Measurements from ENCODE around the gene TRAM2.

GRCh38 chr6:52557389-52558265, 19.2 kb downstream of the TRAM2 start:
- TF ChIP-seq CTCF (IDR thresholded peaks at IDR 0.05 in 2 of 3, conservative IDR thresholded peaks at IDR 0.05 in 1 of 3; ENCODE audit: control insufficient read depth in 2 of 3, extremely low read depth in 1 of 3, insufficient read depth in 1 of 3, low read depth in 3 of 3, low read length in 3 of 3) (no peak), ESRRA (IDR thresholded peaks at IDR 0.05; ENCODE audit: low read length) (no peak), CEBPB (IDR thresholded peaks at IDR 0.05; ENCODE audit: borderline replicate concordance in 1 of 2, low read depth in 2 of 2, low read length in 2 of 2) (no peak), SMARCA5 (IDR thresholded peaks at IDR 0.05) (no peak), POLR2A (IDR thresholded peaks at IDR 0.05; ENCODE audit: low read depth, low read length) (no peak), CHD2 (IDR thresholded peaks at IDR 0.05; ENCODE audit: borderline replicate concordance, low read depth, low read length) (no peak), JUNB (IDR thresholded peaks at IDR 0.05) (no peak), ZNF274 (IDR thresholded peaks at IDR 0.05; ENCODE audit: insufficient read depth, insufficient read length) (no peak)
